GM12865 (cell line): ENCODE data around the gene CIB2.

Experiments used
- DNase-seq: peaks from one replicate; pipeline ENCODE4 v3.0.0; 2010; ENCODE audit warnings: low read depth
- H3K4me3 ChIP-seq: 2 replicates; pipeline ENCODE4 v1.5.1; 2011; ENCODE audit warnings: mild to moderate bottlenecking, low read depth, low read length, control low read depth
- TF ChIP-seq, protein P1 (sequence below): IDR thresholded peaks from 2 replicates; pipeline ENCODE4 v1.5.1; 2011; ENCODE audit warnings: low read length, control low read depth, low read depth, inconsistent platforms; ENCODE audit not compliant: insufficient read depth; ENCODE audit errors: missing control alignments

The CIB2 gene

DNA sequence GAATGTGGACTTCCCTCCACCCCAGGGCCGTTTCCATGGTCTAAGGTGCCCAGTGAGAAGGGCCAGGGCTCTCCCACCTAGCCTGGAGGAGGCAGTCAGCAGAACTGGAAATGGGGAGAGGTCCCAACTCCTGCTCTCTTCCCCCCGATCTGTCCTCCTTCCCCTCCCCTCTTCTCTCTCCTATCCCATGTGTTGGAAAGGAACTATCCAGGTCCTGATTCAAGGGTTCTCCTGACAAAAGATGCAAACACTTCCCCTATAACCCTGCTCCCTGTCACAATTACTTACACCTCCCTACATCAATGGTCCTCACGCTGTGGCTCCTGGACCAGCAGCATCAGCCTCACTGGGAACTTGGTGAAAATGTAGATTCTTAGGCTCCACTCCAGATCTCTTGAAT is 6.0 kb downstream of the CIB2 start:
- no peak for DNase-seq
- TF ChIP-seq, protein P1, sequence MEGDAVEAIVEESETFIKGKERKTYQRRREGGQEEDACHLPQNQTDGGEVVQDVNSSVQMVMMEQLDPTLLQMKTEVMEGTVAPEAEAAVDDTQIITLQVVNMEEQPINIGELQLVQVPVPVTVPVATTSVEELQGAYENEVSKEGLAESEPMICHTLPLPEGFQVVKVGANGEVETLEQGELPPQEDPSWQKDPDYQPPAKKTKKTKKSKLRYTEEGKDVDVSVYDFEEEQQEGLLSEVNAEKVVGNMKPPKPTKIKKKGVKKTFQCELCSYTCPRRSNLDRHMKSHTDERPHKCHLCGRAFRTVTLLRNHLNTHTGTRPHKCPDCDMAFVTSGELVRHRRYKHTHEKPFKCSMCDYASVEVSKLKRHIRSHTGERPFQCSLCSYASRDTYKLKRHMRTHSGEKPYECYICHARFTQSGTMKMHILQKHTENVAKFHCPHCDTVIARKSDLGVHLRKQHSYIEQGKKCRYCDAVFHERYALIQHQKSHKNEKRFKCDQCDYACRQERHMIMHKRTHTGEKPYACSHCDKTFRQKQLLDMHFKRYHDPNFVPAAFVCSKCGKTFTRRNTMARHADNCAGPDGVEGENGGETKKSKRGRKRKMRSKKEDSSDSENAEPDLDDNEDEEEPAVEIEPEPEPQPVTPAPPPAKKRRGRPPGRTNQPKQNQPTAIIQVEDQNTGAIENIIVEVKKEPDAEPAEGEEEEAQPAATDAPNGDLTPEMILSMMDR, result no peak

DNA sequence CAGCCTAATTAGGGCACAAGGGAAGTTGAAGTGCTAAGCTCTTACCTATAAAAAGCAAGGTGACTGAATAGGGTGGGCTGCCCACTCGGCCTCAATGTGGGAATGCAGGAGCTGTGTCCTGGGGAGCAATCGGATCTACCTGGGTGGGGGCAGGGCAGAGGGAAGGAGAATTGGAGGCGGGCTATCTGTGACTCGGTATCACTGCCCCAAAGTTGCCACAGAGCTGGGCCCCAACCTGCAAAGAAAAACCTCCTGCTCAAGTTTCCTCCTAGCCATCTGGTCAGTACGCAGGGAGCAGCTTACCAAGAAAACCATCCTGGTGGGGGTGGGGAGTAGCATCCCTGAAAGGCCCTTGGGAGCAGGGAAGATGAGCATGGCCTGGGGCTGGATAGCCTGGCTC is 10.7 kb downstream of the CIB2 start:
- DNase-seq, result no peak
- H3K4me3 ChIP-seq, result no peak overlapping the region
- TF ChIP-seq, protein P1, result no peak

More for the DNA sequence above, 6.0 kb downstream of the CIB2 start:
- H3K4me3 ChIP-seq, result no peak overlapping the region

DNA sequence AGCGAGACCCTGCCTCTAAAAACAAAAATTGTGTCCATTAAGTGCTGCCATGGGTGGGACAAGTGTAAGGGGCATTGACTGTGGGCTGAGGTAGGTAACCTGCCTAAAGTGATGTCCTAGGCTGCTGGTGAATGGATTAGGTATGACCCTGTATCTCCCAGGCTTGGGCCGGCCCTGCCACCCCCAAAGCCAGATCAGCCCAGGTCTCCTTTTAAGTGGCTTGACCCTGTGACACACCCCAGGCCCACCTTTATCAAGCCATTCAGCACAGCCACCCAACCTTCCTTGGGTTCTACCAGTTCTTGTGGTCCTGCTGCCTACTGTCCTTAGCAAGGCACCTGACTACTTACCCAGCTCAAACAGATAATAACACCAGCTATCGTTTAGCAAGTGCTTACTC is 18.7 kb downstream of the CIB2 start:
- TF ChIP-seq, protein P1, result no peak
- H3K4me3 ChIP-seq, result no peak overlapping the region
- no peak for DNase-seq

DNA sequence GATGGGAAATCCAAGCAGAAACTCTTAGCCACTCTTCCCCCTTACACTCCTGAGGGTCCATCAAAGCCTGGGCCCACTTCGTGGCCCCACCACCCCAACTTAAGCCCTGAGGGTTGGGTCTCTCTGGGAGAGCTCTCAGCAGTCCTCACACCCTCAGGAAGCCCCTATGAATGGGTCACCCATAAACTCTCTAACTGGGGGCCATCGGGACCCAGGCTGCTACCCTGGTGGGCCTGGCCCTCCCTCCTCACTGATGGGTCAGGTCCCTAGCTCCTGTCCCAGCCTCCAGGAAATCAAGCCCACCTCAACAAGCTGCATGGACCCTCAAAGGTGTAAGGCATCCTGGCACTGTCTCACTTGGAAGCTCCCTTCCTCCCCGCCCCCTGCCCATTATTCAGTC is 19.5 kb downstream of the CIB2 start:
- TF ChIP-seq, protein P1, result no peak
- no peak for DNase-seq
- H3K4me3 ChIP-seq, result no peak overlapping the region

DNA sequence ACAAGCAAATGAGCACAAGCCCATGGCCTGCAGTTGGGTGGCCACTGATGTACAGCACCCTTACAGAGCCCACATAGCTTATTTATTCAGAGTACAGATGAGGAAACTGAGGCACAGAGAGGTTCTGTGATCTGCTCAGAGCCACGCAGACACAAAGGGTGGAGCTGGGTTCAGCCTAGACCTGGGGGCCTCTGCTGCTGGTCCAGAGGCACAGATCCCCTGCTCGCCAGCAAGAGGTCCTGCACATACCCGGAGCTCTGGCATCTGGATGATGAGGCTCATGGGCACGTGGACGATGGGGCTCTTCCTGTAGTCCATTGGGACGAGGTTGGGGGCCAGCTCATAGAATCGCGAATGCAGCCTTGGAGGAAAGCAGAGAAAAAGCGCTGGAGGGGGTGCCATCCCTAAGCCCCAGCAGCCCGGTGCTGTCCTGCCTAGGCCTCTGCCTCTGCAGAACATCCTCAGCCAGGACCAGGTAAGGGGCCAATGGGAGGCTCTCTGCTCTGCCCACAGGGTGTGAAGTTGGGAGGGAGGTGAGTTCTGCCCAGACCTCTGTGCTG is 20.2 kb downstream of the CIB2 start:
- H3K4me3 ChIP-seq, result no peak overlapping the region
- DNase-seq, result no peak
- TF ChIP-seq, protein P1, result no peak

DNA sequence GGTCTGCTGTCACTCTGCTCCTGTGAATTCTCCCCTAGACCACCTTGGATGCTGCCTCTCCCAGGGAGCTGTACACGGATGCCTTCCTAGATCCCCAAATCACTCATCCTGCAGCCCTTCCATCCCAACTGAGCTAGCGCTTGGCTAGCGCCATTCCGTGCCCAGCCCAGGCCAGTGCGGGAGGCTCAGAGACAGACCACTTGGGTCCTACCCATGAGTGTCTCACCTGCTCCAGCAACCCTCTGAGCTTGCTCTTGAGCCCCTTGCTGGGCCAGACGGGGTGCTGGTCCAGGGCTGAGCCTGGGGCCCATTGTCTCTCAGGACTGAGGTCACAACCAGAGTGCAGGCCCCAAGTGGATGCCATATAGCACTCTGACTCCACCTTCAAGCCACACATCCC is 21.1 kb downstream of the CIB2 start:
- no peak overlapping the region for H3K4me3 ChIP-seq
- no peak for DNase-seq
- TF ChIP-seq, protein P1, result no peak

DNA sequence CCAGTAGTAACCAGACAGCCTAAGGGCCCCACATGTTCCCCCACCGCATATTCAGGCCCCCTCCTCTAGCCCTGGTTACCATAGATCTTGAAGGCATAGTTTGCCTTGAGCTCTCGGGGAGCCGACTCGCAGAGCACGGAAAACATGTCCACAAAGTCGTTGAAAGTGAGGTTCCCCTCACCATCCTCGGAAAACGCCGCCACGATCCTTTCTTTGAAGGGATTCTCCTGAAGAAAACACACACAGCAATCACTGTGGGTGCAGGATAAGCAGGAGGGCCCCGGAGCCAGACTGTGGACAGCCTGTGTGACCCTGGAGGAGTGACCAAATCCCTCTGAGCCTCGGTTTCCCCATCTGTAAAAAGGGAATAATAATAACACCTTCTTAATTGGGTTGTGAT is 22.1 kb downstream of the CIB2 start:
- TF ChIP-seq, protein P1, result no peak
- H3K4me3 ChIP-seq, result no peak overlapping the region
- no peak for DNase-seq
